K562 (cell line): ENCODE measurements around the gene SLC17A2. TPM values are rescaled to one million over a fixed set of nuclear protein-coding genes. Genes with fewer than 3 reads are reported as not detected.

ENCODE experiments used
- ATAC-seq: fragments of 200-7000 bp; cut with Tn5 transposase; 3 replicates; pipeline ENCODE4 v1.9.1; 2020; ENCODE audit warnings: moderate library complexity
- BruUV-seq: library from RNA; stranded (reverse); fragments of 400-500 nt; replicated peaks from 2 replicates; lab custom pipeline; 2021; lab: Mats Ljungman, UMichigan
- CTCF ChIA-PET: fragments of 300-600 bp; formaldehyde crosslinking; extraction: SDS; loops from one replicate; lab custom pipeline; 2021; ENCODE audit warnings: low intra/inter-chr PET ratio; lab: Yijun Ruan, JAX
- POLR2A ChIA-PET: fragments of 300-600, 350-650 bp; sonication (Branson Sonifier 250); formaldehyde crosslinking; extraction: SDS; loops from one replicate; lab custom pipeline; 2021; ENCODE audit warnings: antibody characterized with exemption, inconsistent platforms; lab: Yijun Ruan, JAX
- DNase-seq, 4 experiments: peaks; one replicate each; pipeline versions ENCODE4 v3.0.0 to v3.0.0-alpha.2; 2011 to 2018; ENCODE audit warnings: low spot score in 3 of 4, mixed read lengths in 3 of 4; ENCODE audit errors: extremely low read depth in 1 of 4
- FAIRE-seq: peaks from 2 replicates; lab custom pipeline; 2011; peaks lifted over from hg19 to GRCh38; lab: Jason Lieb, UNC
- H2AFZ ChIP-seq: 2 replicates; pipeline ENCODE4 v1.6.0; 2011; ENCODE audit warnings: low read depth, low read length, control low read depth, inconsistent platforms
- H3K27ac ChIP-seq: fragments of 200-600 bp; 3 replicates; pipeline ENCODE4 v1.8.0; 2011; ENCODE audit warnings: low read depth, mild to moderate bottlenecking, control low read depth, inconsistent platforms, low read length, moderate library complexity, mixed read lengths; ENCODE audit errors: extremely low read depth
- H3K27me3 ChIP-seq, 2 experiments: fragments of 300-600 bp in 1 of 2; 2 replicates in 1 of 2; 3 replicates in 1 of 2; pipeline versions ENCODE4 v1.6.0 to v1.8.0; 2011; ENCODE audit warnings: inconsistent platforms in 2 of 2, low read length in 2 of 2, mild to moderate bottlenecking in 1 of 2, mixed read lengths in 1 of 2, moderate library complexity in 1 of 2; ENCODE audit not compliant: control insufficient read depth in 2 of 2, insufficient read depth in 2 of 2
- H3K36me3 ChIP-seq: fragments of 300-600 bp; 3 replicates; pipeline ENCODE4 v1.8.0; 2011; ENCODE audit warnings: mild to moderate bottlenecking, low read length, inconsistent platforms; ENCODE audit not compliant: control insufficient read depth, insufficient read depth
- H3K4me1 ChIP-seq, 2 experiments: fragments of 200-600 bp in 1 of 2; replicated peaks in 1 of 2; 2 replicates in 1 of 2; 3 replicates in 1 of 2; pipeline versions ENCODE4 v1.5.1 to v1.8.0; 2011; ENCODE audit warnings: inconsistent platforms in 2 of 2, low read length in 2 of 2, mild to moderate bottlenecking in 1 of 2, mixed read lengths in 1 of 2, moderate library complexity in 1 of 2; ENCODE audit not compliant: control insufficient read depth in 2 of 2, insufficient read depth in 2 of 2
- H3K4me2 ChIP-seq: 2 replicates; pipeline ENCODE4 v1.6.1; 2011; ENCODE audit warnings: low read length, control low read depth, inconsistent platforms, mixed read lengths; ENCODE audit not compliant: insufficient read depth
- H3K4me3 ChIP-seq: fragments of 200-600 bp; sonication (generic), shearing (Covaris generic); 2 replicates; pipeline ENCODE4 v1.5.1; 2016; ENCODE audit warnings: control low read depth, inconsistent platforms
- H3K79me2 ChIP-seq: fragments of 200-600 bp; 3 replicates; pipeline ENCODE4 v1.8.0; 2011; ENCODE audit warnings: low read length, inconsistent platforms; ENCODE audit not compliant: control insufficient read depth, insufficient read depth
- H3K9ac ChIP-seq, 2 experiments: 2 replicates each; pipeline versions ENCODE4 v1.6.0 to v1.6.1; 2011; ENCODE audit warnings: low read depth in 2 of 2, low read length in 2 of 2, control low read depth in 1 of 2, inconsistent platforms in 1 of 2, mild to moderate bottlenecking in 1 of 2, mixed read lengths in 1 of 2; ENCODE audit not compliant: insufficient read depth in 1 of 2
- H3K9me1 ChIP-seq: one replicate; pipeline ENCODE4 v1.6.0; 2011; ENCODE audit warnings: inconsistent platforms, mild to moderate bottlenecking, low read length, moderate library complexity; ENCODE audit not compliant: control insufficient read depth, insufficient read depth
- H3K9me3 ChIP-seq: replicated peaks from 2 replicates; pipeline ENCODE4 v1.5.1; 2011; ENCODE audit warnings: low read depth, low read length, inconsistent platforms; ENCODE audit not compliant: control insufficient read depth, insufficient read depth
- H4K20me1 ChIP-seq: replicated peaks from 2 replicates; pipeline ENCODE4 v1.6.1; 2011; ENCODE audit warnings: low read length, inconsistent platforms, mixed read lengths; ENCODE audit not compliant: control insufficient read depth, insufficient read depth
- BCL6 ChIP-seq: fragments of 250-450 bp; sonication (Bioruptor Pico); IDR thresholded peaks from 2 replicates; pipeline ENCODE4 v1.4.0; 2020
- HEY1 ChIP-seq: fragments of 250-450 bp; sonication (Bioruptor Pico); IDR thresholded peaks from 2 replicates; pipeline ENCODE4 v1.5.0; 2020; ENCODE audit warnings: mild to moderate bottlenecking, moderate library complexity, borderline replicate concordance
- SPI1 ChIP-seq: IDR thresholded peaks from 2 replicates; pipeline ENCODE4 v1.6.1; 2011; ENCODE audit warnings: low read depth, low read length, control low read depth, borderline replicate concordance
- TAL1 ChIP-seq: fragments of 450-650 bp; IDR thresholded peaks from 2 replicates; pipeline ENCODE4 v1.6.1; 2016; ENCODE audit warnings: mild to moderate bottlenecking
- WHSC1 ChIP-seq: IDR thresholded peaks from one replicate; pipeline ENCODE4 v1.6.1; 2012; ENCODE audit warnings: low read length, control low read depth, inconsistent platforms
- ZFX ChIP-seq: sonication (generic); formaldehyde crosslinking; IDR thresholded peaks from 2 replicates; pipeline ENCODE4 v1.8.0; 2022; ENCODE audit warnings: mild to moderate bottlenecking, missing genetic modification reagents, moderate library complexity
- ZNF232 ChIP-seq: sonication (generic); formaldehyde crosslinking; IDR thresholded peaks from 2 replicates; pipeline ENCODE4 v1.8.0; 2022; ENCODE audit warnings: mild to moderate bottlenecking, missing genetic modification reagents
- ZNF695 ChIP-seq: fragments of 450-650 bp; formaldehyde crosslinking; IDR thresholded peaks from 2 replicates; pipeline ENCODE4 v1.4.0; 2020; ENCODE audit warnings: mild to moderate bottlenecking, moderate library complexity
- ZNF77 ChIP-seq: fragments of 250-450 bp; sonication (Bioruptor Pico); IDR thresholded peaks from 2 replicates; pipeline ENCODE4 v1.5.0; 2020
- WGBS: fragments of 100-300 bp; shearing (Covaris generic); methylation state at CpG from one replicate; pipeline ENCODE4 v1.1.6; 2016; ENCODE audit warnings: low coverage, mixed read lengths; ENCODE audit not compliant: insufficient coverage; ENCODE audit errors: missing lambda C conversion rate; 5-methylcytosine and 5-hydroxymethylcytosine counted together
- in situ Hi-C: fragments of 300-500 bp; cut with MboI; formaldehyde crosslinking; loops from 4 replicates; pipeline ENCODE4 v1.15.0; 2018; ENCODE audit warnings: inconsistent platforms, mixed read lengths
- intact Hi-C: fragments of 100-400 bp; cut with micrococcal nuclease; formaldehyde crosslinking; loops from 2 replicates; pipeline ENCODE4 v1.14.2; 2022
- polyA plus RNA-seq, 8 experiments: library from polyadenylated mRNA; depleted of rRNA in 4 of 8; stranded (reverse) in 5 of 8; unstranded in 3 of 8; fragments of >200 nt; fragmentation: Nextera tagmentation in 2 of 8; fragmentation: Illumina TruSeq in 1 of 8; extraction: Ambion mirVana in 2 of 8; extraction: Trizol in 1 of 8; gene quantifications; 2 replicates each; pipeline versions ENCODE4 v1.2.1 to v1.2.3, GENCODE V29; 2011 to 2014; ENCODE audit warnings: inconsistent platforms in 1 of 8, missing spikeins in 1 of 8
- total RNA-seq, 7 experiments: library from RNA; depleted of rRNA in 6 of 7; stranded (reverse); fragments of >200 nt in 6 of 7; fragmentation: Illumina TruSeq in 2 of 7; extraction: Trizol in 2 of 7; gene quantifications; 2 replicates each; pipeline versions ENCODE4 v1.2.1 to v1.2.3, GENCODE V29; 2011 to 2021; ENCODE audit warnings: low replicate concordance in 1 of 7
- TF ChIP-seq, protein P1 (sequence below): fragments of 450-650 bp; IDR thresholded peaks from 2 replicates; pipeline ENCODE4 v1.6.1; 2018; ENCODE audit warnings: mild to moderate bottlenecking, low read depth; ENCODE audit not compliant: partially characterized antibody

SLC17A2 gene
- total and polyA plus RNA-seq, 9 of the 15 experiments (the other 6 are each of a cell fraction or from before 2014, with no cell fraction given), result not detected

- Histone ChIP-seq H3K9ac (no peak overlapping the region), H2AFZ (no peak overlapping the region), H3K4me1 (peaks cover 0 to 5% of the 10 kb centered on the region in 2 experiments; a peak in 1 of 5 replicates), H3K9me1 (no peaks in the 10 kb centered on the region), H3K79me2 (no peaks in the 10 kb centered on the region), H3K36me3 (no peaks in the 10 kb centered on the region), H3K4me3 (no peak overlapping the region), H3K27ac (no peak overlapping the region), H4K20me1 (no peaks in the 10 kb centered on the region), H3K27me3 (no peaks in the 10 kb centered on the region), H3K9me3 (no peaks in the 10 kb centered on the region), H3K4me2 (no peak overlapping the region)
- ChIA-PET POLR2A (interaction anchor here (0.6 to 1.6 kb wide), 2 partner anchors 12 to 109 kb away, joined by 3 to 4 read pairs; partner anchors contain the start of gene SLC17A3), CTCF (no interaction called here)
- FAIRE-seq (no peak), DNase-seq (no peak), ATAC-seq (no peak)
- in situ Hi-C loops (no loop called here), intact Hi-C loops (no loop called here)
- 2% methylated on average over 2 of the region's 2 CpGs for WGBS
- no TSS peak for BruUV-seq
- TF ChIP-seq ZNF77 (CRISPR knock-in tag) (no peak), ZFX (CRISPR knock-in tag) (no peak), TAL1 (no peak), BCL6 (no peak), ZNF232 (no peak), WHSC1 (no peak), HEY1 (CRISPR knock-in tag) (no peak), SPI1 (no peak), ZNF695 (CRISPR knock-in tag) (no peak)
- TF ChIP-seq, protein P1, sequence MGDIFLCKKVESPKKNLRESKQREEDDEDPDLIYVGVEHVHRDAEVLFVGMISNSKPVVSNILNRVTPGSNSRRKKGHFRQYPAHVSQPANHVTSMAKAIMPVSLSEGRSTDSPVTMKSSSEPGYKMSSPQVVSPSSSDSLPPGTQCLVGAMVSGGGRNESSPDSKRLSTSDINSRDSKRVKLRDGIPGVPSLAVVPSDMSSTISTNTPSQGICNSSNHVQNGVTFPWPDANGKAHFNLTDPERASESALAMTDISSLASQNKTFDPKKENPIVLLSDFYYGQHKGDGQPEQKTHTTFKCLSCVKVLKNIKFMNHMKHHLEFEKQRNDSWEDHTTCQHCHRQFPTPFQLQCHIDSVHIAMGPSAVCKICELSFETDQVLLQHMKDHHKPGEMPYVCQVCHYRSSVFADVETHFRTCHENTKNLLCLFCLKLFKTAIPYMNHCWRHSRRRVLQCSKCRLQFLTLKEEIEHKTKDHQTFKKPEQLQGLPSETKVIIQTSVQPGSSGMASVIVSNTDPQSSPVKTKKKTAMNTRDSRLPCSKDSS, result no peak
These were observed 44.4 kb downstream of the SLC17A2 start for GRCh38 chr6:25886066-25886465.
